Stimulated activated CD8-positive, alpha-beta memory T cell treated with anti-CD3 and anti-CD28 coated beads, Interleukin-12 subunit alpha, Interleukin-12 subunit beta, amount 100 ng/mL, for 24 hours (primary cell): ENCODE results near the gene HS6ST1.

ENCODE experiments used
- DNase-seq: peaks from one replicate; pipeline ENCODE4 v3.0.0-alpha.2; 2020; ENCODE audit errors: extremely low read depth

Gene HS6ST1

GRCh38 chr2:128347701-128348539, 29.3 kb upstream of the HS6ST1 start:
- DNase-seq, result no peak

- DNase-seq, result no peak
These were observed 28.5 kb upstream of the HS6ST1 start for GRCh38 chr2:128347171-128347558.

- DNase-seq, result no peak
These were observed 27.9 kb upstream of the HS6ST1 start for GRCh38 chr2:128346291-128347170.

GRCh38 chr2:128345436-128346165, 26.9 kb upstream of the HS6ST1 start:
- DNase-seq, result no peak

- DNase-seq, result no peak
These were observed 25.4 kb upstream of the HS6ST1 start for GRCh38 chr2:128344101-128344500.

GRCh38 chr2:128343459-128343858, 24.8 kb upstream of the HS6ST1 start:
- DNase-seq, result no peak

- no peak for DNase-seq
These were observed 23.9 kb upstream of the HS6ST1 start for GRCh38 chr2:128342550-128342949.

GRCh38 chr2:128341621-128342020, 23.0 kb upstream of the HS6ST1 start:
- DNase-seq, result no peak

GRCh38 chr2:128332091-128332634, 13.5 kb upstream of the HS6ST1 start:
- no peak for DNase-seq

GRCh38 chr2:128330583-128330982, 11.9 kb upstream of the HS6ST1 start:
- no peak for DNase-seq

GRCh38 chr2:128329607-128330006, 10.9 kb upstream of the HS6ST1 start:
- no peak for DNase-seq

- no peak for DNase-seq
These were observed 8.7 kb upstream of the HS6ST1 start for GRCh38 chr2:128327180-128327964.

GRCh38 chr2:128326346-128326745, 7.7 kb upstream of the HS6ST1 start:
- no peak for DNase-seq

- no peak for DNase-seq
These were observed 7.0 kb upstream of the HS6ST1 start for GRCh38 chr2:128325611-128326181.

GRCh38 chr2:128324897-128325410, 6.3 kb upstream of the HS6ST1 start:
- no peak for DNase-seq

GRCh38 chr2:128324008-128324896, 5.6 kb upstream of the HS6ST1 start:
- no peak for DNase-seq

GRCh38 chr2:128323555-128323931, 4.9 kb upstream of the HS6ST1 start:
- DNase-seq, result no peak

GRCh38 chr2:128322715-128323554, 4.3 kb upstream of the HS6ST1 start:
- DNase-seq, result no peak
